CD14-positive monocyte (primary cell): ENCODE measurements around the gene BDKRB2. TPM values are rescaled to one million over a fixed set of nuclear protein-coding genes. Genes with fewer than 3 reads are reported as not detected.

Source experiments
- DNase-seq, 3 donors: peaks; one replicate each; pipeline ENCODE4 v3.0.0-alpha.2; 2011 to 2022
- H2AFZ ChIP-seq: 2 replicates; pipeline ENCODE4 v1.6.0; 2012; ENCODE audit warnings: mild to moderate bottlenecking, low read depth, low read length, inconsistent platforms; ENCODE audit not compliant: insufficient read depth, poor library complexity, severe bottlenecking
- H3K27ac ChIP-seq, 2 donors: 1 replicate in 1 of 2; 2 replicates in 1 of 2; pipeline ENCODE4 v1.5.1; 2012 to 2013; ENCODE audit warnings: low read length in 2 of 2, control low read depth in 1 of 2, inconsistent platforms in 1 of 2, low read depth in 1 of 2, mild to moderate bottlenecking in 1 of 2
- H3K27me3 ChIP-seq, 2 donors: one replicate each; pipeline versions ENCODE4 v1.6.0 to v1.6.1; 2011 to 2013; ENCODE audit warnings: low read length in 2 of 2; ENCODE audit not compliant: control insufficient read depth in 2 of 2, insufficient read depth in 2 of 2
- H3K36me3 ChIP-seq, 2 donors: replicated peaks in 1 of 2; 1 replicate in 1 of 2; 2 replicates in 1 of 2; pipeline versions ENCODE4 v1.5.1 to v1.6.1; 2012 to 2013; ENCODE audit warnings: low read length in 2 of 2, control low read depth in 1 of 2, inconsistent platforms in 1 of 2, mild to moderate bottlenecking in 1 of 2; ENCODE audit not compliant: insufficient read depth in 2 of 2, control insufficient read depth in 1 of 2
- H3K4me1 ChIP-seq, 2 donors: 1 replicate in 1 of 2; 2 replicates in 1 of 2; pipeline versions ENCODE4 v1.5.1 to v1.6.1; 2012 to 2013; ENCODE audit warnings: low read length in 2 of 2, control low read depth in 1 of 2, inconsistent platforms in 1 of 2, mild to moderate bottlenecking in 1 of 2, moderate library complexity in 1 of 2; ENCODE audit not compliant: insufficient read depth in 2 of 2, control insufficient read depth in 1 of 2
- H3K4me2 ChIP-seq: replicated peaks from 2 replicates; pipeline ENCODE3; 2012; ENCODE audit warnings: low read length, moderate library complexity, mild to moderate bottlenecking; ENCODE audit not compliant: poor library complexity, severe bottlenecking; ENCODE audit errors: extremely low read depth
- H3K4me3 ChIP-seq, 3 experiments: fragments of 200-600 bp in 1 of 3; sonication (generic) in 1 of 3; replicated peaks in 1 of 3; 1 replicate in 2 of 3; 2 replicates in 1 of 3; pipeline ENCODE4 v1.5.1; 2011 to 2013; ENCODE audit warnings: low read length in 3 of 3, mild to moderate bottlenecking in 3 of 3, control low read depth in 2 of 3, low read depth in 2 of 3, inconsistent platforms in 1 of 3, moderate library complexity in 1 of 3
- H3K79me2 ChIP-seq: 2 replicates; pipeline ENCODE4 v1.6.0; 2012; ENCODE audit warnings: mild to moderate bottlenecking, control low read depth, inconsistent platforms, low read length, moderate library complexity; ENCODE audit not compliant: insufficient read depth
- H3K9ac ChIP-seq: 2 replicates; pipeline ENCODE4 v1.6.0; 2017; ENCODE audit warnings: low read length, mild to moderate bottlenecking; ENCODE audit not compliant: insufficient read depth, poor library complexity, severe bottlenecking
- H3K9me3 ChIP-seq, 2 donors: replicated peaks in 1 of 2; 1 replicate in 1 of 2; 2 replicates in 1 of 2; pipeline versions ENCODE4 v1.5.1 to v1.6.1; 2012 to 2013; ENCODE audit warnings: low read length in 2 of 2, control low read depth in 1 of 2; ENCODE audit not compliant: control insufficient read depth in 1 of 2, insufficient read depth in 1 of 2
- H4K20me1 ChIP-seq: 2 replicates; pipeline ENCODE4 v1.6.0; 2012; ENCODE audit warnings: mild to moderate bottlenecking, low read length, control low read depth, moderate library complexity; ENCODE audit not compliant: insufficient read depth
- H3K27ac Mint-ChIP-seq, 7 donors: one replicate each; pipeline ENCODE4 v1.8.0; 2020; ENCODE audit warnings: mild to moderate bottlenecking in 7 of 7, mixed read lengths in 7 of 7, moderate library complexity in 6 of 7, inconsistent platforms in 2 of 7
- H3K27me3 Mint-ChIP-seq, 3 donors: one replicate each; pipeline ENCODE4 v1.8.0; 2021 to 2022; ENCODE audit warnings: low read depth in 3 of 3, mild to moderate bottlenecking in 3 of 3, mixed read lengths in 3 of 3, moderate library complexity in 3 of 3, inconsistent platforms in 1 of 3
- H3K36me3 Mint-ChIP-seq, 2 donors: one replicate each; pipeline ENCODE4 v1.8.0; 2020; ENCODE audit warnings: mixed read lengths in 2 of 2, inconsistent platforms in 1 of 2, mild to moderate bottlenecking in 1 of 2
- H3K4me1 Mint-ChIP-seq: one replicate; pipeline ENCODE4 v1.8.0; 2020; ENCODE audit warnings: mild to moderate bottlenecking, mixed read lengths
- H3K4me3 Mint-ChIP-seq, 2 donors: one replicate each; pipeline ENCODE4 v1.8.0; 2020; ENCODE audit warnings: mild to moderate bottlenecking in 2 of 2, mixed read lengths in 2 of 2, moderate library complexity in 1 of 2
- H3K9me3 Mint-ChIP-seq, 7 donors: one replicate each; pipeline ENCODE4 v1.8.0; 2020 to 2022; ENCODE audit warnings: mixed read lengths in 7 of 7, mild to moderate bottlenecking in 6 of 7, moderate library complexity in 6 of 7, inconsistent platforms in 2 of 7
- WGBS: methylation state at CpG from one replicate; pipeline ENCODE4 v1.1.5; 2013; ENCODE audit warnings: missing lambda C conversion rate; ENCODE audit not compliant: insufficient coverage; 5-methylcytosine and 5-hydroxymethylcytosine counted together
- intact Hi-C, 2 donors: fragments of 100-400 bp; cut with micrococcal nuclease; formaldehyde crosslinking; loops; one replicate each; pipeline versions ENCODE4 v1.15.0 to v1.15.1; 2023
- polyA plus RNA-seq, 3 donors: library from polyadenylated mRNA; depleted of rRNA in 1 of 3; unstranded in 2 of 3; stranded (reverse) in 1 of 3; fragments of 300-500 nt in 2 of 3; fragments of >200 nt in 1 of 3; fragmentation: Illumina TruSeq in 2 of 3; gene quantifications; 1 replicate in 2 of 3; 2 replicates in 1 of 3; pipeline ENCODE4 v1.2.3, GENCODE V29; 2012 to 2021
- TF ChIP-seq, protein P1 (sequence below): fragments of 200-600 bp; IDR thresholded peaks from one replicate; pipeline ENCODE4 v1.8.0; 2022; ENCODE audit warnings: antibody characterized with exemption, mild to moderate bottlenecking

BDKRB2 gene
- polyA plus RNA-seq, 3 donors, result not detected

- H3K4me1 Mint-ChIP-seq, result no peaks in the 10 kb centered on the region
- no peak overlapping the region for H3K4me3 Mint-ChIP-seq
- H3K4me2 ChIP-seq, result no peak overlapping the region
- no peaks in the 10 kb centered on the region for H3K27me3 Mint-ChIP-seq
- H3K27ac Mint-ChIP-seq, result no peak overlapping the region
- no peaks in the 10 kb centered on the region for H3K4me1 ChIP-seq
- H3K36me3 Mint-ChIP-seq, result peaks cover 23 to 30% of the 10 kb centered on the region in 2 donors
- intact Hi-C loops, result no loop called here
- peaks cover 9 to 12% of the 10 kb centered on the region in 2 donors for H3K9me3 ChIP-seq
- peaks cover 20 to 40% of the 10 kb centered on the region in 2 donors for H3K36me3 ChIP-seq
- H3K79me2 ChIP-seq, result no peaks in the 10 kb centered on the region
- H2AFZ ChIP-seq, result no peak overlapping the region
- no peak overlapping the region for H3K27ac ChIP-seq
- no peak for DNase-seq
- no peak overlapping the region for H3K9ac ChIP-seq
- H4K20me1 ChIP-seq, result no peaks in the 10 kb centered on the region
- peaks cover 4 to 14% (median 10%) of the 10 kb centered on the region in 7 donors for H3K9me3 Mint-ChIP-seq
- 100% methylated on average over 1 of the region's 4 CpGs for WGBS
- no peaks in the 10 kb centered on the region for H3K27me3 ChIP-seq
- TF ChIP-seq, protein P1, sequence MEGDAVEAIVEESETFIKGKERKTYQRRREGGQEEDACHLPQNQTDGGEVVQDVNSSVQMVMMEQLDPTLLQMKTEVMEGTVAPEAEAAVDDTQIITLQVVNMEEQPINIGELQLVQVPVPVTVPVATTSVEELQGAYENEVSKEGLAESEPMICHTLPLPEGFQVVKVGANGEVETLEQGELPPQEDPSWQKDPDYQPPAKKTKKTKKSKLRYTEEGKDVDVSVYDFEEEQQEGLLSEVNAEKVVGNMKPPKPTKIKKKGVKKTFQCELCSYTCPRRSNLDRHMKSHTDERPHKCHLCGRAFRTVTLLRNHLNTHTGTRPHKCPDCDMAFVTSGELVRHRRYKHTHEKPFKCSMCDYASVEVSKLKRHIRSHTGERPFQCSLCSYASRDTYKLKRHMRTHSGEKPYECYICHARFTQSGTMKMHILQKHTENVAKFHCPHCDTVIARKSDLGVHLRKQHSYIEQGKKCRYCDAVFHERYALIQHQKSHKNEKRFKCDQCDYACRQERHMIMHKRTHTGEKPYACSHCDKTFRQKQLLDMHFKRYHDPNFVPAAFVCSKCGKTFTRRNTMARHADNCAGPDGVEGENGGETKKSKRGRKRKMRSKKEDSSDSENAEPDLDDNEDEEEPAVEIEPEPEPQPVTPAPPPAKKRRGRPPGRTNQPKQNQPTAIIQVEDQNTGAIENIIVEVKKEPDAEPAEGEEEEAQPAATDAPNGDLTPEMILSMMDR, result no peak
- H3K4me3 ChIP-seq, result no peak overlapping the region
These were observed 76.8 kb downstream of the BDKRB2 start for GRCh38 chr14:96281486-96281885.

GRCh38 chr14:96284008-96284407, 79.4 kb downstream of the BDKRB2 start:
- no peaks in the 10 kb centered on the region for H3K27me3 ChIP-seq
- Mint-ChIP-seq H3K4me1 (no peaks in the 10 kb centered on the region), H3K4me3 (no peak overlapping the region), H3K9me3 (peaks cover 0 to 2% (median 0%) of the 10 kb centered on the region in 7 donors), H3K27me3 (peaks cover 0 to 2% (median 0%) of the 10 kb centered on the region in 3 donors), H3K27ac (no peak overlapping the region), H3K36me3 (peaks cover 44 to 46% of the 10 kb centered on the region in 2 donors)
- no peaks in the 10 kb centered on the region for H3K4me1 ChIP-seq
- intact Hi-C loops, result no loop called here
- no peak overlapping the region for H2AFZ ChIP-seq
- no peak overlapping the region for H3K4me3 ChIP-seq
- no peak for DNase-seq
- H3K27ac ChIP-seq, result no peak overlapping the region
- H3K36me3 ChIP-seq, result peaks cover 29 to 59% of the 10 kb centered on the region in 2 donors
- no peak overlapping the region for H3K9ac ChIP-seq
- H3K9me3 ChIP-seq, result no peaks in the 10 kb centered on the region
- no peaks in the 10 kb centered on the region for H4K20me1 ChIP-seq
- TF ChIP-seq, protein P1, result no peak
- no peaks in the 10 kb centered on the region for H3K79me2 ChIP-seq
- WGBS, result 97% methylated on average over 5 of the region's 9 CpGs
- H3K4me2 ChIP-seq, result no peak overlapping the region
